Measurements from ENCODE around the gene DRD2.
A peak's percentile ranks its signal among the peaks of the same experiment; 100 is the strongest.

The DRD2 gene

DNA sequence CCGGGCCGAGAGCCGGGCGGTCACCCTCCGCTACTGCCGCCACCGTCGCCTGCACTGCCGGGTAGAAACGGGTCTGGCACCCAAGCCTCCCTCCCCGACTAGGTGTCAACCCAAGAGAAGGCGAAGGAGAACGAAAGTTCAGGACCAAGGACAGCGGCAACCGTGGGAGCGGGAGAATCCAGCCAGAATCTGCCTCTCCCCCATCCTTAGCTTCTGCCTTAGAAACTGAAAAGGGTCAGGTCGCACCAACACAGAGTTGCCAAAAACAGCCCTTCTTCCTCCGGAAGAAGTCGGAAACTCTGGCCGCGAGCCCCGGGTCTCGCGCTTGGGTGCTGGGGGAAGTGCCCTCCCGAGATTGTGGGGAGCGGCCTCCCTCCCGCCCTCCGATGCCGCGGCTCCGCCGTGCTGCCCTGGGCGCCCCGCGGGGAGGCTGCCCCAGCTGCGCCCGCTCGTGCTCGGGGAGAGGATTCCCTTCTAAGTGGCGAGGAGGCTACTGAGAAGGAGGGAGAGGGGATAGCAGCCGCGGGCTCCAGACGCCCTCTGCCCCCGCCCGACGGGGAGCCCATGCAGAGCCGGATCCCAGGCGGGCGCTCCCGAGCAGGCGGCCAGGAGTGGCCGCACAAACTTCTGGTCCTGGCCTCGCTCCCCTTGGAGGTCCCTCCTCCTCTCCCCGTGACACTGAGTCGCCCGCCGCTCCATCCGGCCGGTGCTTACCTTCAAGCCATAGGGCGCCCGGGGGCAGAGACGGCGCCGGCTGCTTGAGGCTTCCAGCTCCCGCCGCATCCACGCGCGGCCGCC, 637 bp downstream of the DRD2 start:
- peak; percentile 46 for DNase-seq (ENCODE audit: extremely low read depth, low read depth)
- no peak for TF ChIP-seq CTCF (IDR thresholded peaks at IDR 0.05; ENCODE audit: low read depth, low read length, missing control alignments)
- H3K4me3 ChIP-seq (replicated peaks; ENCODE audit: low read depth, low read length) = no peak overlapping the region

- no peak overlapping the region for H3K4me3 ChIP-seq (replicated peaks; ENCODE audit: low read depth, low read length)
- TF ChIP-seq CTCF (IDR thresholded peaks at IDR 0.05; ENCODE audit: low read depth, low read length, missing control alignments) = no peak
- DNase-seq (ENCODE audit: extremely low read depth, low read depth) = no peak
Observed at GRCh38 chr11:113473983-113474361, 1.2 kb downstream of the DRD2 start.

DNA sequence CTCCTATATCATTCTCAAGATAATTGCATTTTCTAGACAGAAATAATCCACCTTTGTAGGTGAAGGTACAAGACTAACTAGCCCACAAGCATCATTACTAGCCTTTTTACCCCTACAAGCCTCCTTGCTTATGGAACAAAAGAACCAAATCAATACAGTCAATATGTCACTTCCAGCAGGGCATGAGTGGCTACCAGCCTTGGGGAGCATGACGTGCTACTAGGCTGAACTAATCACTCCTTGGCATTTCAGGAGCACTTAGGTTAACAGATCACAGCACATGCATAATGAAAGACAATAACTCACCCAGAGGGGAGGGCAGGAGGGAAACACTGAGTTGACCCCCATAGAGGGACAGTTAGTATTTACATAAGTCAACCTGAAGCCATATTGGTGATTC, 2.7 kb downstream of the DRD2 start:
- TF ChIP-seq CTCF (IDR thresholded peaks at IDR 0.05; ENCODE audit: low read depth, low read length, missing control alignments) = no peak
- DNase-seq (ENCODE audit: extremely low read depth, low read depth) = no peak
- no peak overlapping the region for H3K4me3 ChIP-seq (replicated peaks; ENCODE audit: low read depth, low read length)

DNA sequence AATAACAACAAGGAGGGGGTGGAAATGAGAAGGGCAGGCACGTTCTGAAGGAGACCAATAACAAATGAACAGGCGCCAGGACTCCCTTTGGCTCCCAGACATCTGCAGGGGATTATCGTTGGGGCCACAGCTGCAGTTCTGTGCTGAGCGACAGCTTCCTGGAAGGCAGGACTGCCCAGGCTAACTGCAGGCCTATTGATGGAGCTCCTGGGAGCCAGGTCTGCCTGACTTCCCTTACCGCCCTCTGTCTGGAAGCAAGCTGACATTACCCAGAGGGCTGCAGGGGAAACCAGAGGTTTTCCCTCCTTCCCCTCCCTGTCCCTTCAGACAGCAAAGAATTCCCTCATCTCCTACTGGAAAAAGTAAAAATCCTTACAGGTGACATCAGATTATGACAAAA, 5.0 kb downstream of the DRD2 start:
- TF ChIP-seq CTCF (IDR thresholded peaks at IDR 0.05; ENCODE audit: low read depth, low read length, missing control alignments) = no peak
- no peak for DNase-seq (ENCODE audit: extremely low read depth, low read depth)

DNA sequence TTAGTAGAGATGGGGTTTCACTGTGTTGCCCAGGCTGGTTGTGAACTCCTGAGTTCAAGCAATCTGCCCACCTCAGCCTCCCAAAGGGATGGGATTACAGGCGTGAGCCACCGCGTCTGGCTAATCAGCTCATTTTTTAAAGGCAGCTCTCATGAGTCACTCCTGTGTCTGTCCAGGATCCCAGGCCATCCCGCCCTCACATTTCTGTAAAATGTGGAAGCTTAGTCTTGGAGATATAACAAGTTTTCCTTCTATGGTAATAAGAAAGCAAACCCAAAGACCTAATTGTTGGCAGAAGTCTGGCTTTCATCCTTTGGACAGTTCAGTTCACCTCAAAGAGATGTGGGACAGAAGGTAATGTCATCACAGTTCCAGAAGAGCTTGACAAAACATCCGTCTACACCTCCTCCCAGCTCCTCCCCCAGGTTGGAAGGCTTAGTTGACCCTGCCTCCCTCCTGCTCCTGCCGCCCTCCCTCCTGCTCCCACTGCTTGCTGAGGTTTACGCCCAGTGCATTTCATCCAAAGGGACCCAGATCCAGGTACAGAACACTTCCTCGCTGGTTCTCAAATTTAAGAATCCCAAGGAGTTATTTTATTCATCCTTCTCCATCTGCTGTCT, 6.4 kb downstream of the DRD2 start:
- H3K4me3 ChIP-seq (replicated peaks; ENCODE audit: low read depth, low read length) = no peak overlapping the region
- TF ChIP-seq CTCF (IDR thresholded peaks at IDR 0.05; ENCODE audit: low read depth, low read length, missing control alignments) = no peak
- no peak for DNase-seq (ENCODE audit: extremely low read depth, low read depth)

More for the DNA sequence above, 5.0 kb downstream of the DRD2 start:
- H3K4me3 ChIP-seq (replicated peaks; ENCODE audit: low read depth, low read length) = no peak overlapping the region

GRCh38 chr11:113467545-113467944, 7.7 kb downstream of the DRD2 start:
- TF ChIP-seq CTCF (IDR thresholded peaks at IDR 0.05; ENCODE audit: low read depth, low read length, missing control alignments) = no peak
- no peak overlapping the region for H3K4me3 ChIP-seq (replicated peaks; ENCODE audit: low read depth, low read length)
- DNase-seq (ENCODE audit: extremely low read depth, low read depth) = no peak

Data from HFF-Myc (cell line).